GM20431 (cell line): Measurements from ENCODE around the gene UNKL.

Experiments used
- in situ Hi-C: fragments of 300-500 bp; cut with MseI, MboI; formaldehyde crosslinking; loops from one replicate; pipeline ENCODE4 v1.15.0; 2020; ENCODE audit warnings: low sequenced_read_pairs; ENCODE audit not compliant: unreplicated experiment

Gene UNKL

DNA sequence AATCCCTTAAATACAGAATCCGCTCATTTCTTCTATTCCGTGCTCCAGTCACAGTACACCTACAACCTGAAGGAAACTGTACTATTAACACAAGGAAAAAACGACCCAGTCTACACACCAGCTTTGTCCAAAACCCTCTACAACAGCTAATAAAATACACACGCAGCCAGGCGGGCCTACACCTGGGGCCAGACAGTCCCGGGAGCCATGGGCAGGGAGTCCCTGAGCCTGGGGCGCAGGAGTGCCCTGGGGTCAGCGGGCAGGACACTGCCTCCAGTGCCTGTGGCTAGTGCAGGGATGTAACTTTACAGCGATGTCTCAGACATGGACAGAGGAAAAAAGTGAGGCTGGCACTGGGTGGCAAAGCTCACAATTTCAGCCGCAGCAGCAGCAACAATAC is 34.3 kb downstream of the UNKL start:
- in situ Hi-C loops: no loop called here

DNA sequence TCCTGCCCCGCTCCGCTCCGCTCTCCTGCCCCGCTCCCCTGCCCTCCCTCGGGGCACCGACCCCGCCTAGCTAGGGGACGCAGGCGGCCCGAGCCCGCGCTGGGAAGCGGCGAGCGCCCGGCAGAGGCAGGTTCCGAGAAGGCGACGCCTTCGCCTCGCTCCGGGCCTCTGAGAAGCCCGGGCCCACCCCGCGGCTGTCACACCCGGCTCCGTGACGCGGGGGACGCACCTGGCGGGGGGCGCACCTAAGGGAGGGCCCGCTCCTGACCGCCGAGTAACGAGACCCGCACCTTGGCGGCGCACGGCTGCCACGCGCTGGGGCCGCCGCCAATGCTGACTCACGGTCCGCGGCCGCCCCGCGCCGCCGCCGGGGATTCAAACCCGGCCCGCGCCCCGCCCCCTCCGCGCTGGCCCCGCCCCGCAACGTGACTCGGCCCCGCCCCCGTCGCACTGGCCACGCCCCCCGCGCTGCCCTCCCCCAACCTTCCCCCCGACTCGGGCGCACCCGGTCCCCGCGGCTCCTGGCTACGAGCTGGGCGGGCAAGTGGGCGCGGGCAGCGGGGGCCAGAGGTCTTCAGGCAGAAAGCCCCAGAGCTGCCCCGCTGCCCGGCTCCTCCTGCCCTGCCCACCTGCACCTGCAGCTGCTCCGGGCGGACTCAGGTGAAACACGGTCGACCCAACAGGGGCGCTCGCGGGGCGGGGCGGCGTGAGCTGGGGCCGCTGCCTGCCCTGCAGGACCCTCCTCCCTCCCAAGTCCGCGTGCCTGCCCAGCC is 35.0 kb downstream of the UNKL start:
- in situ Hi-C loops: no loop called here

GRCh38 chr16:1378804-1379303 is 35.6 kb downstream of the UNKL start:
- in situ Hi-C loops: no loop called here

GRCh38 chr16:1378087-1378803 is 36.3 kb downstream of the UNKL start:
- in situ Hi-C loops: no loop called here

DNA sequence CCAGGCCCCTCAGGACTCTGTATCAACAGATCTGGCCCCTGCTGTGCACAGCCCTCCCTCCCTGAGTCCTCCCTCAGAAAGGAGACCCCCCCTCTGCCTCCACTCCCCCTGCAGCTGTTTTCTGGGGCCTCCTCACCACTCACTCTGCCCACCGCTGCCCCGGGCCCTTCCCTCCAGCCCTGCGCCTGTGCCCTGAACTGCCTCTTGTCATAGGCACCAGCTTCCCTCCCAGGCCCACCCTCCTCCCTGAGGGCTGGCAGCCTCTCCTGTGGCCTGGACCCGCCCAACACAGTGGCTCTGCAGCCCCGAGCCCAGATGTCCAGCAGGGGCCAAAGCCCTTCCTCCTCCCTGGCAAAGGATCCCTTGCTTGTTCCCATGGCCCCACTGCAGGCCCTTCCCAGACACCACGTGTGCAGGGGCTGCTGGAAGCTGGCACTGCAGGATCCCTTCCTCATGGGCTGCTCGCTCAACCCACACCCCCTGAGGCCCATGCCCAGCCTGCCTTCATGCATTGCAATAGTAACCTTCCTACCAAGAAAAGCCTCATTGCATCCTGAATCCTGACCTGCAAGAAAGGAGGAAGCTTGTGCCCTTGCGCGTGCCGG is 37.0 kb downstream of the UNKL start:
- in situ Hi-C loops: no loop called here

DNA sequence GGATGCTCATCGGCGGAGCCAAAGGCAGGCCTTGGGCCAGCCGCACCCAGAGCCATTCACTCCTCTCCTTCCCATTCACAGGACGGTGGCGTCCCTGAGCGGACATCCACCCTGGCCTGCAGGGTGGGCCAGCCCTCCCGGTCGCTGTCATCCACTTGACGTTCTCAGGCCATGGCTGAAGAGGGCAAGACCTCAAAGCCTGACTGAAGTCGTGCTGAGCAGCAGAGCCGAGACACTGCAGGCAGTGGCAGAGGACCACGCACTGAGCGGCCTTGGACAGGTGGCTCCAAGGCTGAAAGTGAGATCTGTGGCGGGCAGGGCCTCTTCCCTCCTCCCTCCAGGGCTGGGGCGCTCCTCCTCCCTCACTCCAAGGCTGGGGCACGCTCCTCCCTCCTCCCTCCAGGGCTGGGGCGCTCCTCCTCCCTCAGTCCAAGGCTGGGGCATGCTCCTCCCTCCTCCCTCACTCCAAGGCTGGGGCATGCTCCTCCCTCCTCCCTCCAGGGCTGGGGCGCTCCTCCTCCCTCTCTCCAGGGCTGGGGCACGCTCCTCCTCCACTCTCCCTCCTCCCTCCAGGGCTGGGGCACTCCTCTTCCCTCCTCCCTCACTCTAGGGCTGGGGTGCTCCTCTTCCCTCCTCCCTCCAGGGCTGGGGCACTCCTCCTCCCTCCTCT is 38.6 kb downstream of the UNKL start:
- in situ Hi-C loops: no loop called here

DNA sequence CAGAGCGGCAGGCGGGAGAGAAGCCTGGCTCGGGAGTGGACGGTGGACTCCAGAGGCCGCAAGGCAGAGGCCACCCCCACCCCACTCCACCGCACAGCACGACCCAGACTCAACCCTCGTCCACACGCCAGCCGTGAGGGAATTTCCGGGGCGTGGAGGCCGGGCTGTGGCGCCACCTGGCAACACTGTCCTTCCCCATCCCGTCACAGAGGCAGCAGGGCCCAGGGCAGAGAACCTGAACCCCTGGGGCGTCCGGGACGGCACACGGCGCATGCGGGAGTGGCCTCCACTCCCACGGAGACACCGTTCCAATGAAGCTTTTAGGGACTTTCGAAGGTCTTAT is 39.2 kb downstream of the UNKL start:
- in situ Hi-C loops: no loop called here

GRCh38 chr16:1374418-1375297 is 39.8 kb downstream of the UNKL start:
- in situ Hi-C loops: no loop called here

GRCh38 chr16:1372292-1372950 is 42.1 kb downstream of the UNKL start:
- in situ Hi-C loops: no loop called here

DNA sequence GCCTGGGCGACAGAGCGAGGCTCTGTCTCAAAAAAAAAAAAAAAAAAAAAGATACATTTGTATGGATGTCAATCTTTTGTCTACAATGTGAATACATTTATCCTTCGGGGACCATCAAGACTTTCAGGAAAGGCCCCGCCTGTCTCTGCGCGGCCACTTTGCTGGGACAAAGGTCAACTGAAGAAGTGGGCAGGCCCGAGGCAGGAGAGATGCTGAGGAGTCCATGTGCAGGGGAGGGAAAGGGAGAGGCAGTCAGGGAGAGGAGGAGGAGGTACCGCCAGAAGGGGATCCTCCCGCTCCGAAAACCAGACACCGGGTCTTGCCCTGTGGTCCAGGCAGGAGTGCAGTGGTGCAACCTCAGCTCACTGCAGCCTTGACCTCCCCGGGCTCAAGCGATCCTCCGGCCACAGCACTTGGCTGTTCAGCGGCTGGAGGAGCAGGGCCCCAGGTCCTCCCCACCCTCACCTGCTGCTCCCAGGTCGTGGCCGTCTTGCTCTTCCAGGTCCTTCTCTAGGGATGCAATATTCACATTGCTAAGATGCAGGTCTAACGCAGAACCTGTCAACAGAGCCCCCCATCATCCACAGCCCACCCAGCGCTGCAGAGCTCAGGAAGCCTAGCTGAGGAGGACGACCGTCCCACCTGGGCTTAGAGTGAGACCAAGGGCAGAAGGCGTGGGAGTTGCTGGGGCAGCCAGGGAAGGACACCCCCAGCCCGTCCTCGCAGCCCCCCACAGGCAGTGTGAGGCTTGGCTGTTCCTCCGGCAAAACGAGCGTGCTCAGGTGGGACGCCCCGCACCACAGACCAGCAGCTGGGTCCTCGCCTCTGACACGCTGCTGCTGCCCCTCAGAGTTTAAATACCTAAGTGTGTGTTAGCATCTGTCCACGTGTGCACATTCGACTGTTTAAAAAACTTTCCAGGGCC is 43.2 kb downstream of the UNKL start:
- in situ Hi-C loops: no loop called here

GRCh38 chr16:1367486-1368174 is 46.9 kb downstream of the UNKL start:
- in situ Hi-C loops: no loop called here

GRCh38 chr16:1366712-1367299 is 47.7 kb downstream of the UNKL start:
- in situ Hi-C loops: no loop called here

- in situ Hi-C loops: no loop called here
These were observed 48.3 kb downstream of the UNKL start for GRCh38 chr16:1366060-1366711.

- in situ Hi-C loops: no loop called here
These were observed 50.0 kb downstream of the UNKL start for GRCh38 chr16:1364510-1364909.

DNA sequence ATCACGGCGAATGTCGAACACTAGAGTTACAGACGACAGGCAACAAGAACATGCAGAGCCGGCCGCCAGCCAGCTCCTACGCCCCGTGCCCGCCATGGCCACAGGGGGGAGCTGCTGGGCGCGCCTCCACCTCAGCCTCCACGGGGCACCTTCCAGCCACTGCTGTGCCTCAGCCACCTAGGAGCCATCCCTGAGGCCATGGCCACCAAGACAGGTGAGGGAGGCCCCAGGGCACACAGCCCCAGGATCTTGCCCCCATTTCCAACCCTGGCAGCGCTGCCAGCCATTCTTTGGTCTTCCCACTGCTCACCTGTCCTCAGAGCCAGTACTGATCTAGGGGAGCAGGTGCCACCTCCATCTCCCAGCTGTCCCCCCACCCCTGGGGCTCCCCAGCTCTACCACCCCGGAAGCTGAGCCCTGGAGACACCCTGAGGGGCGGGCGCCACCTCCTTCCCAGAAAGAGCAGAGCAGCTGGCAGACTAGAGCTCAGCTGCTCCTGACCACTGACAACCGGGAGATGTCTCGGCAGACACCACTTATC is 50.9 kb downstream of the UNKL start:
- in situ Hi-C loops: no loop called here

DNA sequence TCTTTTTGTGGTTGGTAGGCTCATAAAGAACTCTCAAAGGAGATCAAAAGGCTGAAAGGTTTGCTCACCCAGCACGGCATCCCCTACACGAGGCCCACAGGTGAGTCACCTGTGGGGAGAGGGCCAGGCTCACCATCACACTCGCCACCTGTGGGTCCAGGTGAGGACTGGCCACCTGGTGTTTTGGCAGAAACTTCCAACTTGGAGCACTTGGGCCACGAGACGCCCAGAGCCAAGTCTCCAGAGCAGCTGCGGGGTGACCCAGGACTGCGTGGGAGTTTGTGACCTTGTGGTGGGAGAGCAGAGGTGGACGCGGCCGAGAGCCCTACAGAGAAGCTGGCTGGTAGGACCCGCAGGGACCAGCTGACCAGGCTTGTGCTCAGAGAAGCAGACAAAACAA is 51.7 kb downstream of the UNKL start:
- in situ Hi-C loops: no loop called here
